AG09309 (cell line): Measurements from ENCODE around the gene KIF1B.

Experiments used
- DNase-seq: peaks from one replicate; pipeline ENCODE4 v3.0.0-alpha.2; 2010; ENCODE audit warnings: low read depth
- H3K4me3 ChIP-seq: 2 replicates; pipeline ENCODE4 v1.5.1; 2011; ENCODE audit warnings: mild to moderate bottlenecking, low read depth, low read length, moderate library complexity; ENCODE audit not compliant: control insufficient read depth
- TF ChIP-seq, protein P1 (sequence below): IDR thresholded peaks from 2 replicates; pipeline ENCODE4 v1.5.1; 2011; ENCODE audit warnings: mild to moderate bottlenecking, low read depth, low read length, inconsistent platforms; ENCODE audit not compliant: insufficient read depth, control insufficient read depth; ENCODE audit errors: missing control alignments

Gene KIF1B

GRCh38 chr1:10328180-10328963, 118.0 kb downstream of the KIF1B start:
- DNase-seq, result no peak
- TF ChIP-seq, protein P1, sequence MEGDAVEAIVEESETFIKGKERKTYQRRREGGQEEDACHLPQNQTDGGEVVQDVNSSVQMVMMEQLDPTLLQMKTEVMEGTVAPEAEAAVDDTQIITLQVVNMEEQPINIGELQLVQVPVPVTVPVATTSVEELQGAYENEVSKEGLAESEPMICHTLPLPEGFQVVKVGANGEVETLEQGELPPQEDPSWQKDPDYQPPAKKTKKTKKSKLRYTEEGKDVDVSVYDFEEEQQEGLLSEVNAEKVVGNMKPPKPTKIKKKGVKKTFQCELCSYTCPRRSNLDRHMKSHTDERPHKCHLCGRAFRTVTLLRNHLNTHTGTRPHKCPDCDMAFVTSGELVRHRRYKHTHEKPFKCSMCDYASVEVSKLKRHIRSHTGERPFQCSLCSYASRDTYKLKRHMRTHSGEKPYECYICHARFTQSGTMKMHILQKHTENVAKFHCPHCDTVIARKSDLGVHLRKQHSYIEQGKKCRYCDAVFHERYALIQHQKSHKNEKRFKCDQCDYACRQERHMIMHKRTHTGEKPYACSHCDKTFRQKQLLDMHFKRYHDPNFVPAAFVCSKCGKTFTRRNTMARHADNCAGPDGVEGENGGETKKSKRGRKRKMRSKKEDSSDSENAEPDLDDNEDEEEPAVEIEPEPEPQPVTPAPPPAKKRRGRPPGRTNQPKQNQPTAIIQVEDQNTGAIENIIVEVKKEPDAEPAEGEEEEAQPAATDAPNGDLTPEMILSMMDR, result no peak
- no peak overlapping the region for H3K4me3 ChIP-seq

DNA sequence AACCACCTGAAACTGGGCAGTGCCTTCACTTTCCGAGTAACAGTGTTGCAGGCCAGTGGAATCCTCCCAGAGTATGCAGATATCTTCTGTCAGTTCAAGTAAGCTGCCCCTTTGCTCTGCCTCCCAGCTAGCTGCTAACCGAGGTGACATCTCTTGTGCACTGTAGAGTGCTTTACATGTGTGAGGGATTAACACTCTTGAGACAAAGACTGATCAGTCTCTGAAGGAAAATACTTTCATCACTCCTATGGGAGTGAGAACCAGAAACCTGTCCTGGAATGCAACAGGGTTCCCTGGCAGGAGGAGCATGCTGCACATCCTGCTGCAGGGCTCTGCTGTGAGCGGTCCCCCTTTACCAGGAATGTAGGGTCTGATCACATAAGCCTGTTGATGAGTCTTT, 127.1 kb downstream of the KIF1B start:
- TF ChIP-seq, protein P1, result no peak
- no peak overlapping the region for H3K4me3 ChIP-seq
- DNase-seq, result no peak

GRCh38 chr1:10338047-10338446, 127.7 kb downstream of the KIF1B start:
- no peak overlapping the region for H3K4me3 ChIP-seq
- TF ChIP-seq, protein P1, result peak; percentile 89
- peak; percentile 13 for DNase-seq

DNA sequence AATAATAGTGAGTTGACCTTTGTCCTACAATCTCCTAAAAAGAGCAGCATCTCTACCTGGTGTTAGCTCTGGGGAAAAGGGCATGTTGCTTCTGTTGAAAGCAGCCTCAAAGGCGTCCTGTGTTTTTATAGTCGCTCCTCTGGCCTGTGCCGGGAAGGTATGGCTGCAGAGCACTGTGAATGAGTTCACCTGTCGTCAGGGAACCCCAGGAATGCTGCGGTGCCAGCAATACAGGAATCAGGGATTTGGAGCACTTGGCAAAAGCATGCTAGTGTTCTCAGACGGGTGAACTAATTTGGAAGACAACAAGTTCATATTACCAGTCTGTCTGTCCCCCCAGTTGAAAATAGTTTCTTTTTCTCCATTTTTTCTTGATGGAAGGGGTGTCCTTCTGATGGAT, 128.2 kb downstream of the KIF1B start:
- DNase-seq, result no peak
- TF ChIP-seq, protein P1, result no peak

GRCh38 chr1:10339036-10339567, 128.7 kb downstream of the KIF1B start:
- H3K4me3 ChIP-seq, result no peak overlapping the region
- TF ChIP-seq, protein P1, result no peak
- DNase-seq, result no peak

More for the DNA sequence above, 128.2 kb downstream of the KIF1B start:
- no peak overlapping the region for H3K4me3 ChIP-seq

- TF ChIP-seq, protein P1, result no peak
- H3K4me3 ChIP-seq, result no peak overlapping the region
- DNase-seq, result no peak
These were observed 129.4 kb downstream of the KIF1B start for GRCh38 chr1:10339815-10340214.
